Brain pericyte (primary cell): Measurements from ENCODE around the gene LRBA.

Experiments used
- DNase-seq: peaks from one replicate; pipeline ENCODE4 v3.0.0-alpha.2; 2012; ENCODE audit warnings: low read depth, low spot score

LRBA gene

GRCh38 chr4:150495550-150495949 is 519.5 kb downstream of the LRBA start:
- DNase-seq: no peak

GRCh38 chr4:150493851-150494250 is 521.2 kb downstream of the LRBA start:
- no peak for DNase-seq

GRCh38 chr4:150491132-150492049 is 523.7 kb downstream of the LRBA start:
- DNase-seq: no peak

- no peak for DNase-seq
Observed at GRCh38 chr4:150482581-150482980, 532.5 kb downstream of the LRBA start.

- DNase-seq: no peak
Observed at GRCh38 chr4:150479657-150480056, 535.4 kb downstream of the LRBA start.

GRCh38 chr4:150477869-150478268 is 537.2 kb downstream of the LRBA start:
- no peak for DNase-seq

GRCh38 chr4:150476776-150477175 is 538.3 kb downstream of the LRBA start:
- no peak for DNase-seq

GRCh38 chr4:150475763-150476162 is 539.3 kb downstream of the LRBA start:
- DNase-seq: no peak

GRCh38 chr4:150464523-150464922 is 550.6 kb downstream of the LRBA start:
- DNase-seq: no peak

GRCh38 chr4:150462743-150463142 is 552.3 kb downstream of the LRBA start:
- DNase-seq: no peak

GRCh38 chr4:150461957-150462356 is 553.1 kb downstream of the LRBA start:
- DNase-seq: no peak

GRCh38 chr4:150457802-150458201 is 557.3 kb downstream of the LRBA start:
- no peak for DNase-seq

GRCh38 chr4:150451883-150452282 is 563.2 kb downstream of the LRBA start:
- no peak for DNase-seq

GRCh38 chr4:150447356-150447755 is 567.7 kb downstream of the LRBA start:
- no peak for DNase-seq

- no peak for DNase-seq
Observed at GRCh38 chr4:150439451-150439933, 575.6 kb downstream of the LRBA start.

- DNase-seq: no peak
Observed at GRCh38 chr4:150436598-150437370, 578.3 kb downstream of the LRBA start.

GRCh38 chr4:150431221-150431620 is 583.9 kb downstream of the LRBA start:
- DNase-seq: no peak

GRCh38 chr4:150425161-150425560 is 589.9 kb downstream of the LRBA start:
- no peak for DNase-seq

- no peak for DNase-seq
Observed at GRCh38 chr4:150423503-150423902, 591.6 kb downstream of the LRBA start.

- no peak for DNase-seq
Observed at GRCh38 chr4:150423074-150423473, 592.0 kb downstream of the LRBA start.

- DNase-seq: no peak
Observed at GRCh38 chr4:150421612-150422011, 593.5 kb downstream of the LRBA start.

GRCh38 chr4:150419939-150420338 is 595.1 kb downstream of the LRBA start:
- DNase-seq: no peak
